PFSK-1 (cell line): ENCODE measurements around the gene SLC25A1.

Experiments used
- FOXP2 ChIP-seq: optimal IDR thresholded peaks from 2 replicates; pipeline ENCODE3; 2011; ENCODE audit warnings: borderline replicate concordance, control low read depth, inconsistent platforms; ENCODE audit not compliant: insufficient read depth; ENCODE audit errors: extremely low read length, extremely low read depth
- POLR2AphosphoS5 ChIP-seq: IDR thresholded peaks from 2 replicates; pipeline ENCODE4 v1.6.1; 2012; ENCODE audit warnings: low read depth, mild to moderate bottlenecking, control low read depth, low read length, moderate library complexity
- SIN3A ChIP-seq: IDR thresholded peaks from 2 replicates; pipeline ENCODE4 v1.6.1; 2012; ENCODE audit warnings: mild to moderate bottlenecking, low read length, moderate library complexity, borderline replicate concordance; ENCODE audit not compliant: insufficient read depth
- TAF1 ChIP-seq: IDR thresholded peaks from 2 replicates; pipeline ENCODE4 v1.6.1; 2012; ENCODE audit warnings: low read length, control low read depth, borderline replicate concordance; ENCODE audit not compliant: insufficient read depth
- TF ChIP-seq, protein P1 (sequence below), 2 experiments: IDR thresholded peaks; 2 replicates each; pipeline versions ENCODE4 v1.6.1 to v1.8.0; 2011 to 2012; ENCODE audit warnings: low read depth in 2 of 2, low read length in 2 of 2, control low read depth in 1 of 2, inconsistent platforms in 1 of 2, mild to moderate bottlenecking in 1 of 2, moderate library complexity in 1 of 2; ENCODE audit not compliant: insufficient read depth in 1 of 2

Gene SLC25A1

DNA sequence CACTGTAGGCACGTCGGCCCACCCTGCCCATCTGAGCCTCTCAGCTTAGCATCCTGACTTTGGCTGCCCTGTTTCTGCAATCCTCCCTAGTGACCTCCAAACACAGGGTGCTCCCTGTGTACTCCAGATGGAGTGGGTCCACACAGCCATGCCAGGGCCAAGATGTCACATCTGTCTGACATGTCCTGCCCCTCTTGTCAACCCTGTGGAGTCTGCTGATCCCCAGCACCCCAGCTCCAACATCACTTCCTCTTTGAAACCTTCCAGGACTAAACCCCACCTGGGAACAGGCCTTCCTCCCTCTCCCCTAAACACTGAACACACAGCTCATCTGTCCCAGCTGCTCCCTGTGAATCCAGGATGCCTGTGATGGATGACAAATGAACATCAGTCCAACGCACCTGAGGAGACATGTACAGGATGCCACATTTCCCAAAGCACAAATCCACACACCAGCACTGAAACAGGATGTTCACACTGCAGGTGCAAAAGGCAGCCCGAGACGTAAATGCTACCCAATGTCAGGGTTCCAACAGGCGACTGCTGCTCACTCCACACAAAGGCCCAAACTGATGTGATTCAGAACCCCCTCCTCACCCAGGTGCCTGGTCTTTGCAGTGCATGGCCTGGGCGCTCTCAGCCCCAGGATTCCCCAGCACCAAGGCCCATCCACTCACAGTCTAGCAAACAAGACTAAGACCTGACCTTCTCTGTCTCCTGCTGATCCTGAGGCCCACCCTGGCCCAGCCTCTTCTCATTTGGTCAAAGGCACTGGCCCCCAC is 49.4 kb downstream of the SLC25A1 start:
- no peak for TF ChIP-seq FOXP2
- no peak for TF ChIP-seq SIN3A
- TF ChIP-seq, protein P1, sequence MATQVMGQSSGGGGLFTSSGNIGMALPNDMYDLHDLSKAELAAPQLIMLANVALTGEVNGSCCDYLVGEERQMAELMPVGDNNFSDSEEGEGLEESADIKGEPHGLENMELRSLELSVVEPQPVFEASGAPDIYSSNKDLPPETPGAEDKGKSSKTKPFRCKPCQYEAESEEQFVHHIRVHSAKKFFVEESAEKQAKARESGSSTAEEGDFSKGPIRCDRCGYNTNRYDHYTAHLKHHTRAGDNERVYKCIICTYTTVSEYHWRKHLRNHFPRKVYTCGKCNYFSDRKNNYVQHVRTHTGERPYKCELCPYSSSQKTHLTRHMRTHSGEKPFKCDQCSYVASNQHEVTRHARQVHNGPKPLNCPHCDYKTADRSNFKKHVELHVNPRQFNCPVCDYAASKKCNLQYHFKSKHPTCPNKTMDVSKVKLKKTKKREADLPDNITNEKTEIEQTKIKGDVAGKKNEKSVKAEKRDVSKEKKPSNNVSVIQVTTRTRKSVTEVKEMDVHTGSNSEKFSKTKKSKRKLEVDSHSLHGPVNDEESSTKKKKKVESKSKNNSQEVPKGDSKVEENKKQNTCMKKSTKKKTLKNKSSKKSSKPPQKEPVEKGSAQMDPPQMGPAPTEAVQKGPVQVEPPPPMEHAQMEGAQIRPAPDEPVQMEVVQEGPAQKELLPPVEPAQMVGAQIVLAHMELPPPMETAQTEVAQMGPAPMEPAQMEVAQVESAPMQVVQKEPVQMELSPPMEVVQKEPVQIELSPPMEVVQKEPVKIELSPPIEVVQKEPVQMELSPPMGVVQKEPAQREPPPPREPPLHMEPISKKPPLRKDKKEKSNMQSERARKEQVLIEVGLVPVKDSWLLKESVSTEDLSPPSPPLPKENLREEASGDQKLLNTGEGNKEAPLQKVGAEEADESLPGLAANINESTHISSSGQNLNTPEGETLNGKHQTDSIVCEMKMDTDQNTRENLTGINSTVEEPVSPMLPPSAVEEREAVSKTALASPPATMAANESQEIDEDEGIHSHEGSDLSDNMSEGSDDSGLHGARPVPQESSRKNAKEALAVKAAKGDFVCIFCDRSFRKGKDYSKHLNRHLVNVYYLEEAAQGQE (IDR thresholded peaks at IDR 0.05; ENCODE audit: insufficient read depth in 1 of 2, low read depth in 2 of 2, low read length in 2 of 2) = no peak
- TF ChIP-seq POLR2AphosphoS5 = no peak
- TF ChIP-seq TAF1 = no peak

DNA sequence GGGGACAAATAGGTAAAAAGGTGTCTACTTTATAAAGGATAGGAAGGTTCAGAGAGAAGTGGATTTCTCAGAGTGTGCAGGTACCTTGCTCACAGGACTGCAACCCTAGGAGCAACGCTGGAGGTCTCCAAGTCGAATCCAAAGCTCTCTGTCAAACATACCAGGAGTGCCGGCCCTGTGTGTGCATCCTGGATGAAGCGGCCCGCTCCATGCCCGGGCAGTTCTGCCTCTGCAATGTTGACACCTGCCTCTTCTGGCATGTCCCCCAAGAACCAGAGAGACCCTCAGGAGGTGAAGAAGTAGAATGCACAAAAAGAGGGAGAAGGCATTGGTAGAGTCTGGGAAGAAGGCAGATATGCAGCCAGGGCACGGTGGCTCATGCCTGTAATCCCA is 50.5 kb downstream of the SLC25A1 start:
- TF ChIP-seq FOXP2 = no peak
- TF ChIP-seq, protein P1 (IDR thresholded peaks at IDR 0.05; ENCODE audit: insufficient read depth in 1 of 2, low read depth in 2 of 2, low read length in 2 of 2) = no peak
- TF ChIP-seq TAF1 = no peak
- no peak for TF ChIP-seq SIN3A
- TF ChIP-seq POLR2AphosphoS5 = no peak

DNA sequence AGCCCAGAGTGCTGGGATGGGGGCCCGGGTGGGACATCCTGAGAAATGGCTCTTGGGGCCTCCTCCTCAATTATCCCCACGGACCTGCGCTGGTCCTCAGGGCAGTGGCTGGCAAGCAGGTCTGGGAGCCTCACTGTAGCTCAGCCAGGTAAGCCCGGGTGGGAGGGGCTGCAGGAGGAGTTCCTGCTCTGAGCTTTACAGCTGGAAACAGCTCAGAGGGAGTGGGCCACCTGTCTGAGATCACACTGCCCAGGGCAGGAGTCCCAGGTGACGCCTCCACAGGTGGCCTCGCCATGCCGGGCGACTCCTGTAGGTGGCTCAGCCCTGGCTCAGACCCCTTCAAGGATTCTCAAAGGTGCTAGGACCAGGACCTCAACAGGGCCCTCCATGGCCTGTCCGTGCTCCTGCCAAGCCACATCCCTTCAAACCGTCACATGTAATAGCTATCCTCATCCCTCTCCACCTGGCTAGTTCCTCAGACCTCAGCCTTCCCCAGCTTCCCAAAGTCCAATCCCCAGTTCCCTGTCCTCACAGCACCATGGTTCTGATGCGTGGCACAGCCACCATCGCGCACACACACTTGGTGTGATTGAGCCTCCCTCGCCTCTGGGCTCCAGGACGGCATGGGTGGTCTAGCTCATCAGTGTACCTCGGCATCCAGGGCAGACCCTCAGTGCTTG is 51.1 kb downstream of the SLC25A1 start:
- TF ChIP-seq POLR2AphosphoS5 (no peak), TAF1 (no peak), FOXP2 (no peak), SIN3A (no peak)
- TF ChIP-seq, protein P1 (IDR thresholded peaks at IDR 0.05; ENCODE audit: insufficient read depth in 1 of 2, low read depth in 2 of 2, low read length in 2 of 2) = no peak

DNA sequence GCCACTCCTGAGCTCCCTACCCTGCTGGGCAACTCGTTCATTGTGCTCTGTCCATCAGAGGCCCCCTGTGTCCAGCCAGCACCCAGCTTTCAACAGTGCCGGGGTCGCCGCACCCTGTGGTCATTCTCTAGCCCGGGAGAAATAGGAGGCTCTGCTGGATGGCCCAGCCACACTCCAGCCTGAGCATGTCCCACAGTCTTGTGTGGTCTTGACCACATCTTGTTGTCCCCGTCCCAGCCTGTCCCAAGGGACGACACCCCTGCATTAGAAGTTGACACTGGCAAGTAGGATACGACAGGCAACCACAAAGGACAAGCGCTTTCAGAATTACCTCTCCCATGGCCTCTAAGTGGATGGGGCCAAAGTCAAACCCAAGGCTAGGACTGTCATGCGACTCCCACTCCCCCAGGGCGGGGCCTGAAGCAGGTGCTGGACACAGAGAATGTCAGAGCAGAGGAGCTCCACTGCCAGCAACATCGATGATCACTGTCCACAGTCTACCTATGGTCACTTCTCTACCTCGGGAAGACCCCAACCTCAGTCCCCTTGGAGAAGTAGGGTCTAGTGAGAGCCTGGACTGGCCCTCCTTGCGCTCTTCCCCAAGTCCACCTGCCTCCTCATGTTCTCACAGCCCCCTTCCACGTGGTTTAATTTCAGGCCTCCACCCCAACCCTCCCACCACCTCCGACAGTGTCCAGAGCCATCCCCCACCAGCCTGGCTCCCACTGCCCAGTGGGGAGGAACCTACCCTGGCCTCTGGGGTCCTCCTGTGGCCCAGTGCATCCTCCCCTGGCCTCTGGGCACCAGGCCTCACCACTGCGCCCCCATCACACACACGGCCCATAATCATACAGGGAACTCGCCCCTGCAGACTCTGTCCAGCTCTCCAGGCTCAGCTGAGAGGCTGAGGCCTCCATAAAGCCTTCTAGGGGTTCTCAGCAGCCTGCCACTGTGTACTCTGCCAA is 51.9 kb downstream of the SLC25A1 start:
- TF ChIP-seq TAF1 (no peak), POLR2AphosphoS5 (no peak), SIN3A (no peak), FOXP2 (no peak)
- TF ChIP-seq, protein P1 (IDR thresholded peaks at IDR 0.05; ENCODE audit: insufficient read depth in 1 of 2, low read depth in 2 of 2, low read length in 2 of 2) = no peak
